ENCODE results near the gene ALKBH5.

ALKBH5 gene

DNA sequence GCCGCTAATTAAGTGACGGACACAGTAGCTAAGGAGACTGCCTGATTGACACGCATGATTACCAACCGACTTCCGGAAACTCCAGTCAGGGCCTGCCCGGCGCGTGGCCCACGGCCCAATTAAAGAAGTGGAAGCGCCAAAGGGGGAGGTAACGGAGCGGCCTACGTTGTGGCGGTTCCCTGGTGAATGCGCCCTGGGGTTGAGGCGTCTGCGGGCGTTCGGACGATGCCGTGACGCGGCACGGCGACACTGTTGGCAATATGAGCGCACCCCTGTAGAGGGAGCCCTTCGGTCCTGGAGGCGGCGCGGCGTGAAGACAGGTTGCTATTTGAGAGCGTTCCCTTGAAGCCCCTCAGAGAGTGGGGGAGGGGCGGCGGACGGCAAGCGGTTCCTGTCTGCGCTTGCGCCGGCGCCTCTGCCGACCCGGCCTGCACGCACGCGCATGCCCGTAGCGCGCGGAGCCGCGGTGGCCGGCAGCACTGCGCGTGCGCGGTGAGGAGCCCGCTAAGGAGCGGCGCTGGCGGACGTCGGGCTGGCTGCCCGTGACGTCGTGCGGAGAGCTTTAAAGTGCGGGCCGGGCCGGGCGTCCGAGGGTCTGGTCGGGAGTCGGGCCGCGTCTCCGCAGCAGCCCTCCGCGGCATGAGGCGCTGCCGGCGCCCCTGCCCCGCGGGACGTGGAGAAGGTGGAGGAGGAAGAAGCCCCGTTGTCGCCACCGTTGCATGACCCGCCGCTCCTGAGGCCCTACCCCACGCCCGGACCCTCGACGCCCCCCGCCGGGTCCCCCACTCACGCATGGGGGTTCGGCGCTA is at the start of gene ALKBH5:
Gene ALKBH5, plus strand, starts transcription at position 495 of the 809 bp plus-strand sequence. CDS start 416 bp downstream, outside the sequence.
- Mint-ChIP-seq H3K4me3 (peak within 1 kb of the TSS; percentile 98), H3K36me3 (peaks cover 6% of the 10 kb centered on the region), H3K27ac (peak within 1 kb of the TSS; percentile 98), H3K9me3 (ENCODE audit: low read depth) (no peaks in the 10 kb centered on the region), H3K4me1 (ENCODE audit: low read depth) (peaks cover 51% of the 10 kb centered on the region), H3K27me3 (no peaks in the 10 kb centered on the region)

- no peaks in the 10 kb centered on the region for H3K9me3 Mint-ChIP-seq (ENCODE audit: low read depth)
- H3K36me3 Mint-ChIP-seq: no peaks in the 10 kb centered on the region
- H3K4me1 Mint-ChIP-seq (ENCODE audit: low read depth): peaks cover 3% of the 10 kb centered on the region
- no peaks in the 10 kb centered on the region for H3K27me3 Mint-ChIP-seq
- no peak overlapping the region for H3K4me3 Mint-ChIP-seq
- H3K27ac Mint-ChIP-seq: no peak overlapping the region
These were observed 47.3 kb upstream of the ALKBH5 start for GRCh38 chr17:18136357-18136756.

- no peaks in the 10 kb centered on the region for H3K27me3 Mint-ChIP-seq
- no peaks in the 10 kb centered on the region for H3K9me3 Mint-ChIP-seq (ENCODE audit: low read depth)
- no peak overlapping the region for H3K27ac Mint-ChIP-seq
- H3K36me3 Mint-ChIP-seq: no peaks in the 10 kb centered on the region
- H3K4me3 Mint-ChIP-seq: no peak overlapping the region
- peaks cover 3% of the 10 kb centered on the region for H3K4me1 Mint-ChIP-seq (ENCODE audit: low read depth)
These were observed 45.4 kb upstream of the ALKBH5 start for GRCh38 chr17:18138065-18138749.

DNA sequence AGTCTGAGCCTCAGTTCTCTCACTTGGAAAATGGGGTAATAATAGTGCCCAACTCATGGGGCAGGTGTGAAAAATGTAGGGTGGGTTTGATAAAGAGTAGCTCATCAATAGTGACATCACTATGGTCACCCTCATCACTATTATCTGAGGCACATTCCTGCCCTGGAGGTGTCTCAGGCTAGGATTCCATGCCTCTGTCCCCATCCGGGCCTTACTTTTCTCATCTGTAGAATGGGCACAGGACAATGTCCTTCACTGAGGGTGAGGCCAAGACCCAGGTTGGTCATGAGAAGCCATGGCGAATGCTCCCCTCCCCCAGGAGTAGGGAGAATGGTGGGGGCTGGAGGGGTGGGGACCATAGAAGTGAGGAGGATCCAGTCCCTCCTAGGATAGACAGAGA is 44.5 kb upstream of the ALKBH5 start:
- no peak overlapping the region for H3K4me3 Mint-ChIP-seq
- H3K27me3 Mint-ChIP-seq: no peaks in the 10 kb centered on the region
- H3K4me1 Mint-ChIP-seq (ENCODE audit: low read depth): peaks cover 3% of the 10 kb centered on the region
- H3K27ac Mint-ChIP-seq: no peak overlapping the region
- no peaks in the 10 kb centered on the region for H3K36me3 Mint-ChIP-seq
- no peaks in the 10 kb centered on the region for H3K9me3 Mint-ChIP-seq (ENCODE audit: low read depth)

DNA sequence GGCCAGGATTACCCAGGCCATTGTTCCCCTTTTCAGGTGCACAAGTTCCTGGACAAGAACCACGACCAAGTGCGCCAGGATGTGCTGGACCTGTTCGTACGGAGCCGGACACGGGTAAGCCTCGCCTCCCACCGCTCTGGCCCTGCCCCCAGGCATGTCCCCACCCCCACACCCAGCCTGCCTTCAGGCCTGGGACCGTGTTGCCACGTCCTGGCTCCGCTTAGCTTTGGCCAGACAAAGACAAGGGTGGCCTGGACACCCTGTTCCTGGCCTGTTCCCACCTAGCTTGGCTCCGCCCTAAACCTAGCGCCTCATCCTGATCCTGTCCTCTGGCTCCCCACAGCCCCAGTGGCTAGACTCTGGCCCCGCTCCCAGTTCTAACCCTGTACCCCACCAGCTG is 44.1 kb upstream of the ALKBH5 start:
- Mint-ChIP-seq H3K9me3 (ENCODE audit: low read depth) (no peaks in the 10 kb centered on the region), H3K36me3 (no peaks in the 10 kb centered on the region), H3K27me3 (no peaks in the 10 kb centered on the region), H3K4me1 (ENCODE audit: low read depth) (peaks cover 3% of the 10 kb centered on the region), H3K4me3 (no peak overlapping the region), H3K27ac (no peak overlapping the region)

DNA sequence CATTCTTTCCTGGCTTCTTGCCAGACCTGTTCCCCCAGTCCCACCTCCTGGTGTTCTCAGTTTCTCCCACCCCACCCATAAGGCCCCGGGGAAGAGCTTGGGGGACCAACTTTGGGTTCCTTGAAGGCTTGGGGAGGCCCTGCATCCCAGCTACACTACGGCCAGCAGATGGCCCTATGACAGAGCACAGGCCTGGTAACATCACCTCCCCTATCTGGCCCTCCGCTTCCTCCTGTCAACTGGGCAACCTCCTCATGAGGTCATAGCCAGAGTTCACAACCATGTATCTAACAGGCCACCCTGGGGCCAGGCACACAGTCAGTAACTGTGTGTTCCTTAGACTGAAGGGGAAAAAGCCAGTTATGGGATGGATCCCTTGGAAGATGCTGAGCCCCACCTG is 43.7 kb upstream of the ALKBH5 start:
- H3K27me3 Mint-ChIP-seq: no peaks in the 10 kb centered on the region
- no peak overlapping the region for H3K27ac Mint-ChIP-seq
- no peaks in the 10 kb centered on the region for H3K36me3 Mint-ChIP-seq
- no peak overlapping the region for H3K4me3 Mint-ChIP-seq
- H3K9me3 Mint-ChIP-seq (ENCODE audit: low read depth): no peaks in the 10 kb centered on the region
- peaks cover 3% of the 10 kb centered on the region for H3K4me1 Mint-ChIP-seq (ENCODE audit: low read depth)

GRCh38 chr17:18140648-18141047 is 43.0 kb upstream of the ALKBH5 start:
- no peaks in the 10 kb centered on the region for H3K9me3 Mint-ChIP-seq (ENCODE audit: low read depth)
- H3K27ac Mint-ChIP-seq: no peak overlapping the region
- H3K36me3 Mint-ChIP-seq: no peaks in the 10 kb centered on the region
- no peaks in the 10 kb centered on the region for H3K27me3 Mint-ChIP-seq
- H3K4me1 Mint-ChIP-seq (ENCODE audit: low read depth): peaks cover 3% of the 10 kb centered on the region
- H3K4me3 Mint-ChIP-seq: no peak overlapping the region

- Mint-ChIP-seq H3K4me1 (ENCODE audit: low read depth) (peaks cover 3% of the 10 kb centered on the region), H3K27ac (no peak overlapping the region), H3K36me3 (no peaks in the 10 kb centered on the region), H3K4me3 (no peak overlapping the region), H3K27me3 (no peaks in the 10 kb centered on the region), H3K9me3 (ENCODE audit: low read depth) (no peaks in the 10 kb centered on the region)
These were observed 42.3 kb upstream of the ALKBH5 start for GRCh38 chr17:18141210-18141803.

GRCh38 chr17:18142417-18142816 is 41.2 kb upstream of the ALKBH5 start:
- Mint-ChIP-seq H3K36me3 (no peaks in the 10 kb centered on the region), H3K27me3 (no peaks in the 10 kb centered on the region), H3K27ac (no peak overlapping the region), H3K4me3 (no peak overlapping the region), H3K9me3 (ENCODE audit: low read depth) (no peaks in the 10 kb centered on the region), H3K4me1 (ENCODE audit: low read depth) (peaks cover 3% of the 10 kb centered on the region)

- Mint-ChIP-seq H3K4me1 (ENCODE audit: low read depth) (peaks cover 3% of the 10 kb centered on the region), H3K27ac (no peak overlapping the region), H3K36me3 (no peaks in the 10 kb centered on the region), H3K27me3 (no peaks in the 10 kb centered on the region), H3K4me3 (no peak overlapping the region), H3K9me3 (ENCODE audit: low read depth) (no peaks in the 10 kb centered on the region)
These were observed 40.3 kb upstream of the ALKBH5 start for GRCh38 chr17:18143044-18143936.

DNA sequence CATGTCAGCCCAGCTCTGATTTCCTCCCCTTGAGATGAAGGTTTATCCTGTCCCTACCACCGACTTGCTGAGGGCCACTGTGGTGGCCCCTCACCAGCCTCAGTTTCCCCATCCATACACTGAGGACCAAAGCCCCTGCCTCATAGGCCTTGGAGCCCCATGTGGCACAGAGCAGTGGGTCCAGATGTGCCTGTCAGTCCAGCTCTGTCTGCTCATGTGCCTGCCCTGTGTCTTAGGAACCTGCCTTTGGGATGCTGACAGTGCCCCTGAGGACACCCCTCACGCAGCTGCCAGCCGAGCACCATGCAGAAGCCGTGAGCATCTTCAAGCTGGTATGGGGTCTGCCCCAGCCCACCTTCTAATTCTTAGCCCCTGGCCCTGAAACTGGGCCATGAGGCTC is 39.4 kb upstream of the ALKBH5 start:
- H3K27me3 Mint-ChIP-seq: no peaks in the 10 kb centered on the region
- no peaks in the 10 kb centered on the region for H3K9me3 Mint-ChIP-seq (ENCODE audit: low read depth)
- H3K27ac Mint-ChIP-seq: no peak overlapping the region
- H3K4me1 Mint-ChIP-seq (ENCODE audit: low read depth): peaks cover 3% of the 10 kb centered on the region
- no peak overlapping the region for H3K4me3 Mint-ChIP-seq
- no peaks in the 10 kb centered on the region for H3K36me3 Mint-ChIP-seq

DNA sequence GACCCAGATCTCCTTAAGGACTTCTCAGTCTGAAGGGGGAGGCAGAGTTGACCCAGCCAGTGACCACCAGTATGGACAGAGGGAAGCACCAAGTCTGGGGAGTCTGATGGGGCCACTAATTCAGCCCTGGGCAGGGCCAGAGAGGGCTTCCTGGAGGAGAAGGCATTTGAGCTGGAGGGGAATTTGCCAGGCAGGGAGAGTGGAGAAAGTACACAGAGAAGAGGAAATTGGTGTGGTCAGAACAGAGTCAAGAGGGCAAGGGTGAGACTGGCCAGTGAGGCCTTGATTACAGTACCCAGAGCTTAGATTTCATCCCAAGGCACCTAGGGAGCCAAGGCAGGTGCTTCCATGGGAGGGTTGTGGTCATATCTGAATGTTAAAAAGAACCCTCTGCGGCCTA is 38.8 kb upstream of the ALKBH5 start:
- H3K4me1 Mint-ChIP-seq (ENCODE audit: low read depth): peaks cover 3% of the 10 kb centered on the region
- no peaks in the 10 kb centered on the region for H3K9me3 Mint-ChIP-seq (ENCODE audit: low read depth)
- H3K27me3 Mint-ChIP-seq: no peaks in the 10 kb centered on the region
- no peak overlapping the region for H3K4me3 Mint-ChIP-seq
- no peak overlapping the region for H3K27ac Mint-ChIP-seq
- H3K36me3 Mint-ChIP-seq: no peaks in the 10 kb centered on the region

DNA sequence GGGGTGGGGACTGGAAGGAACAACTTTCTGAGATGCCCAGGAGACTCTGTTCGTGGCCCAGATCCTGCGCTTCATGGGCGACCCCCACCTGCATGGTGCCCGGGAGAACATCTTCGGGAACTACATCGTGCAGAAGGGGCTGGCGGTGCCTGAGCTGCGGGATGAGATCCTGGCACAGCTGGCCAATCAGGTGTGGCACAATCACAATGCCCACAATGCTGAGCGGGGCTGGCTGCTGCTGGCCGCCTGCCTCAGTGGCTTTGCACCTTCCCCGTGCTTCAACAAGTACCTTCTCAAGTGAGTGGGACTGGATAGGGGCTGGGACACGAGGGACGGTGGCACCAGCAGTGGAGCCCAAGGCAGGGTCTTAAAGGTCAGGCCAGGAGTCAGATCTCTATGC is 37.8 kb upstream of the ALKBH5 start:
- H3K4me3 Mint-ChIP-seq: no peak overlapping the region
- H3K9me3 Mint-ChIP-seq (ENCODE audit: low read depth): no peaks in the 10 kb centered on the region
- no peaks in the 10 kb centered on the region for H3K36me3 Mint-ChIP-seq
- no peaks in the 10 kb centered on the region for H3K27me3 Mint-ChIP-seq
- peaks cover 3% of the 10 kb centered on the region for H3K4me1 Mint-ChIP-seq (ENCODE audit: low read depth)
- H3K27ac Mint-ChIP-seq: no peak overlapping the region

- H3K4me1 Mint-ChIP-seq (ENCODE audit: low read depth): peaks cover under 1% of the 10 kb centered on the region
- H3K27ac Mint-ChIP-seq: no peak overlapping the region
- H3K27me3 Mint-ChIP-seq: no peaks in the 10 kb centered on the region
- H3K4me3 Mint-ChIP-seq: no peak overlapping the region
- H3K9me3 Mint-ChIP-seq (ENCODE audit: low read depth): no peaks in the 10 kb centered on the region
- no peaks in the 10 kb centered on the region for H3K36me3 Mint-ChIP-seq
These were observed 37.4 kb upstream of the ALKBH5 start for GRCh38 chr17:18146259-18146658.

Measured in activated naive CD8-positive, alpha-beta T cell (primary cell).